Fibroblast of skin of abdomen (primary cell): Measurements from ENCODE around the gene PRPF40A.

ENCODE experiments used
- DNase-seq: peaks from one replicate; pipeline ENCODE4 v3.0.0-alpha.2; 2013

PRPF40A gene

DNA sequence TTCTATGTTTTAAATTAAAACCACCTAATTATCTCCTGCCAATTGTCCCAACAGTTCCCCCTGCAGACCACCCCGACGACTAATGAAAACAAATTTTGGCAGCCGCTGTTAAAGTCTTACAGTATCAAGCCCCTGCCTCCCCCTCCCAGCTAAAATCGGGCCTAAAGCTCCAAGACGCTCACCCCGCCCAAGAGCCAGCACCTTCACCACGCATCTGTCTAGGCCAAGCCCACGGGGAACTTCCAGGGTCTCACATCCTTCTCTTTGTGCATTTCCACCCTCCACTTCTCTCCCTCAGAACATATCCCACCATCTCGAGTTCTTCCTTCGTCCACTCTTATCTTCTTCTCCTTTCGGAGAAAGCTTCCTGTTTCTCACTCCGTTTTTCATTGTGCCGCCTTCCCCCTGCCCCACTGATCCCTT is 445 bp downstream of the PRPF40A start:
- DNase-seq: no peak

DNA sequence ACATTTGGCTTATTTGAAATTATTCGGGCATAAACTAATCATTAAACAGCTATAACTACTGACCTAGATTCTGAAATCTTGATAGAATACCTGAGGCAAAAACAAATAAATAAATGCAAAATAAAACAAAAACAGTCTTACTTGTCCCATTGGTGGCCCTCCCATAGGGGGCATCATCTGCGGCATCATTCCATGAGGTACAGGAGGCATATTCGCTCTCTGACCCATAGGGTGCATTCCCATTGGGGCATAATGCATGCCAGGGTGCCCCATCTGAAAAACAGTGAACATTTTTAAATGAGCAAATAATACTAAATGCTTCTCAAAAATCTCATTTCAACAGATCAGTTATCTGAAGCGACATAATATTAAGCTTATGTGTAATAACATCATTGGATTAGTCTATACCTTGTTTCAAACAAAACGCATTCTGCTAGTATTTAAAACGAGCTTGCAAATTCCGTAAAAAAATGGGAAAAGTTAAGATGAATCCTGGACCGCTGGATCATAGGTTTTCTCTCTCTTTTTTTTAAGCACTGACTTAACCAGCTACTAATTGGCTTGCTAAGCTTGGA is 1.3 kb downstream of the PRPF40A start:
- DNase-seq: peak; percentile 16

DNA sequence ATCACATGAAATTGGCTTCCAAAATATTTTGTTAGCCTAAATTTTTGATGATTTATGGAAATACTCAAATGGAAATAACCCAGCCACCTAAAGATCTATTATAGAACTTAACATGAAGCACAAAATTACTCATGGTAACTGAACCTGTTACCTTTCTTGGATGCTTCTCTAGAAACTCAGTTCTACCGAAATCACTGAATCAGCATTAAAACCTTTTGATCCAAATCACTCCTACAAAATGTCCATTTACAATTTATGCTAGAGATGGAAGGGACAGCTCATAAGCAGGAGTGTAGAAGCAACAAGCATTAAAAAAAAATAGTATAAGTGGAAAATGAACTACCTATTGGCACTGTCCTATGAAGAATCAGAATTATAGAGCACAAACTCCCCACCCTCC is 2.1 kb downstream of the PRPF40A start:
- no peak for DNase-seq

DNA sequence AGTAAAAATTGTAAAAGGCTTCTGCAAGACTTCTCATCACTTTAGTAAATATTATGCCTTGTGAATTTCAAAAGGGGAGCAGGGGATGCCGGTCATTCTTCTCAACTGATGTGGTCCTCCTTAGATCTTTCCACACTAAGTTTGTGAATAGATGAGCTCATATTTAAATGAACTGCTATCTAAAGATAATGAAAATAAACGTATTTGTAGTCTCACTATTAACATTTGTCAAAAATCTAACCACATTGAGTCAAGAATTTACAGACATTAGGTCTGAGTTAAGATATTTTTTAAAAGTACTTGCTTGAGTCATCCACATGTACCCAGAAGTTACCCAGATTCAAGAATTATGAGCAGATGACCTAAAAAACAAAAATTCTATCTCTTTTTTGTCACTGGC is 6.5 kb downstream of the PRPF40A start:
- DNase-seq: peak; percentile 14

DNA sequence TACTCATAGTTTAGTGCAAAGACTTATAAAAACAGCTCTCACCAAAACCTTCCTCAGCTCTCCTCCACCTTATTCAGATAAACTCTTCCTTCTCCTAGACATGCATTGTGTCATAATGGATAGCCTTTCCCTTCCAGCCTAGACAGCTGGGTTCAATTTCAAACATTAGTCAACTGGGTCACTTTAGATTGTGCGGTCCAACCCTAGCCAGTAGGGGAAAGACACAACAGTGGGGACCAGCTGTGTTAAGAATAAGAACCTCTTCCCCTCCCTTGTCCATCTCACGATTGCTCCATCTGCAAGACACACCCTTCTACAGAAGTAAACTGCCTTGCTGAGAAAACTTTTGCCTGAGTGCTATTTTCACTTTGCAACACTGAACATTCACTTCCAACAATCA is 8.5 kb downstream of the PRPF40A start:
- DNase-seq: no peak

DNA sequence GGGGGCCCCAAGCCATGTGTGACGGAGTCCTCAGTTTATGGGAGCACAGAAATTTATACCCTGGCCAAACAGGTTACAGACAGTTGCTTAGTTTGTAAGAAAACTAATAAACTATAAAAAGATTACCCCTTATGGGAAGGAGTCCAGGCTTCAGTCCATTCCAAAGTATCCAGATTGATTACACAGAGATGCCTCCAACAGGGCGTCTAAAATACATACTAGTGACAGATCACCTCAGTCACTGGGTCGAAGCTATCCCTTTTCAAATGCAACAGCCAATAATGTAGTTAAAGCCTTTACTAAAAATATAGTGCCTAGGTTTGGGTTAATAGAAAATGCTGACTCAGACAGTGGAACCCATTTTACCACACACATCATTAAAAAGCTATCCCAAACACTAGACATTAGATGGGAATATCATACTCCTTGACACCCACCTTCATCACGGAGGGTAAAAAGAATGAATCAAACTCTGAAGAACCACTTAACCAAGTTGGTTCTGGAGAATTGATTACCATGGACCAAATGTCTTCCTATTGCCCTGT is 10.7 kb downstream of the PRPF40A start:
- DNase-seq: no peak

DNA sequence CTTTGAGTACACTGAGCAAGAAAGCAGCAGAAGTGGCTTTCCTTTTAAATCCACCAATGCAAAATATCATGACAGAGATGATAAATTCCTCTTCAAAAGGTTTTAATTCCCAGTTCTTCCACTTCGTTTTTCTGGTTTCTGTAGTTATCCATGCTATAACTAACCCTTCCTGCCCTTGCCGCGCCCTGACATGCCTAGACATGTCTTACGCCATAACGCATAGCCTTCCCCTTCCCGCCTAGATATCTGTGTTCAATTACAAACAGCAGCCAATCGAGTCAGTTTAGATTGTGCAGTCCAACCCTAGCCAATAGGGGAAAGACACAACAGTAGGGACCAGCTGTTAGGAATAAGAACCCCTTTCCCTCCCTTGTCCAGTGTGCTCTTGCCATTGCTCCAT is 16.1 kb downstream of the PRPF40A start:
- DNase-seq: no peak

DNA sequence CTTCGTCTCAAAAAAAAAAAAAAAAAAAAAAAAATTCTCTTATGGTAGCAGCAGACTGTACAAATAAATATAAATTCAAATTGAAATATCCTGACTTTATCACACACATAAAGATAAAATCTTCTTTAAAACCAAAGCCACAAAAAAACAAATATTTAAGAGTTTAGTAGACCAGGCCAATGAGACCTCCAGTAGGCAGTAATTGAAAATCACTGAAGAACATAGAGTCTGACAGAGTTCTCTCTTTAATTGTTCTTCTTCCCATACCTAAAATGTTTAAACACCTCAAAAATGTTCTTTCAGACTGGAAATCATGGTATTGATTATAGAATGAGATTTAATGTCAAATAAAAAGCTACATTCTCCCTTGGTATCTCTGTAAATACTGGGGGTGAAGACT is 20.8 kb downstream of the PRPF40A start:
- peak; percentile 47 for DNase-seq

DNA sequence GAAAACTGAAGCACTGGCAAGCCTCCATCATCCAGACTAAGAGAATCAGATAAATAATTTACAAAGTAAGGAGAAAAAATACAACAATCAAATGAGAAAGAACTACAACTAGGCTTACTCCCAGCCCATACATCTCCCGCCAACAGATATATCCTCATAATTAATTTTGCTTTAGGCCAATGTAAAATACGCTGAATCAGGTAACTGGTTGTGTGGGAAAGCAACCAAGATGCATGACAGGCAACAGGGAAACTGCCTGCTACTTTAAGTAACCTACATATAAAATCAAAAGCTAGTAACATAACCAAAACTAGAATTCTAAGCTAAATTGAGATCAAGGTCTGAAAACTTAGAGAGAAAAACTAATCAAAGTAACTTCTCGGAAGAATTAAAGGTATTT is 21.5 kb downstream of the PRPF40A start:
- DNase-seq: no peak

DNA sequence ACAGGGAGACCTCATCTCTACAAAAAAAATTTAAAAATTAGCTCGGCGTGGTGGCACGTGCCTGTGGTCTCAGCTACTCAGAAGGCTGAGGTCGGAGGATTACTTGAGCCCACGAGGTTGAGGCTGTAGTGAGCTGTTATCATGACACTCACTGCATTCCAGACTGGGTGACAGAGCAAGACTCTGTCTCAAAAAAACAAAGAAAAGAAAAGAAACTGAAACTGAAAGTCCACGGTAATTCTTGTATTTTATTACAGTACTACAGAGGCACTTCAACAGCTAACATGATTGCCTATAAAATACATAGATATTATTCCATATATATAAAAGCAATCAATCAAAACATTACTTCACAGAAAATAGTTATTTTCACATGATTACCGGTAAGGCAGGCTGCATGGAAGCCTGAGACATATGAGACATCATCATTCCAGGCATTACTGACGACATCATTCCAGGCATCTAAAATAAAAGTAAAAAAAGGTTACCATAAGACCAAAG is 23.1 kb downstream of the PRPF40A start:
- peak; percentile 67 for DNase-seq

DNA sequence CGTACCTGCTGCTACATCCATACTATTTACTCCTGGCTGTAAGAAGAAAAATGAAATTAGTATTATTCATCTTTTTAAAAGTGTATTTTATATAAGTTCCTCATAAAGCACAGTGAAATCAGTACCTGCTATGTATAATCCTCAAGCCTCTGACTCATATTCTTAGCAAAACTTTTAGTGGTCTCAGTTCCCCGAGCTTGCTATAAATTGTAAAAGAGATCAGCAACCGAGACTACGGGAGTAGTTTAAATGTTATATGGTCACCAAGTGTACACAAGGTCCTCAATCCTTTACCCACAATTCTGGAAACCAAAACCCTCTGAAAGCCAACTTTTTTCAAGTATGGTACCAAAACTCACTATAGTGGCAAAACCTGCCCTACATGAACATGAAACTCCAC is 24.2 kb downstream of the PRPF40A start:
- no peak for DNase-seq

DNA sequence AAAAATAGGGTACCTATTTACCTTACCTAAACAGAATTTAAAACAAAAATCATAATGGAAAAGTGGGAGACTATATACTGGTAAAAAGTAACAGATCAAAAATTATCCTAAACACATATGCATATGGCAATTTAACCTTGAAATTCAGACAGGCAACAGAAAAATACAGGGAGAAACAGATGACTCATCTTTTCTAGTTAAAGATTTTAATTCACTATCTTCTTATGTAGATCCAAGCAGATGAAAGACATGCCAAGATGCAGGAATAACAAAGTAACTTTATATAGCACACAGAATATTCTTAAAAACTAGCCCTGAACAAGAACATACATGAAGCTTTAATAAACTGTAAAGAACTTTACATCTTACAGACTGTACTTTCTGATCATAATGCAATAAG is 30.9 kb downstream of the PRPF40A start:
- no peak for DNase-seq

DNA sequence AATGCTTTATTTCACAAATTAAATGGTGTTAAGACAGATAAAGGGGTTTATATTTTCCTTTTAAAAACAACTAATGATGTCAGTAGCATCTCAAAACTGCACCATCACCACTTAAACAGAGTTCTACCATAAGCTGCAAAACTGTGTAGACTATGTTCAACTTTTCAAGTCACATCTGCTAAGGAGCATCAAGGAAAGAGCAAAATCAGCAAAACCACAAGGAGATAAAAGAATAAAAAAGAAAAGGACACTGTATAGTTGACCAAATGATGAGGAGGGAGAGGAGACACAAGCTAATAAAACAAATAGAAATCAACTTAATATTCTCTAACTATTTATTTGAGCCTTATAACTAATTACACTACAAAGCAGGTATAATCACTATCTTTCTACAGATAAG is 33.9 kb downstream of the PRPF40A start:
- DNase-seq: no peak

DNA sequence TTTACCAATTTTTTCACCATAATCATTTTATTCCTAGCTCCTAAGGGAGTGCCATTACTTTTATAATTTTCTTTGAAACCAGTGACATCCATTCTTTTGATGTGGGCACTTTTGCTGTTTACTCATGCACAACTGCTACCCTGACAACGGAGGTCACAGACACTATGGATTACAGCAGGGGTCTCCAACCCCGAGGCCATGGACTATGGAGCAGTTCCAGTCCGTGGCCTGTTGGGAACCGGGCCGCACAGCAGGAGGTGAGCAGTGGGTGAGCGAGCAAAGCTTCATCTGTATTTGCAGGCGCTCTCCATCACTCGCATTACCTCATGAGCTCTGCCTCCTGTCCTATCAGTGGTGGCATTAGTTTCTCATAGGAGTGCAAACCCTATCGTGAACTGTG is 34.6 kb downstream of the PRPF40A start:
- no peak for DNase-seq

DNA sequence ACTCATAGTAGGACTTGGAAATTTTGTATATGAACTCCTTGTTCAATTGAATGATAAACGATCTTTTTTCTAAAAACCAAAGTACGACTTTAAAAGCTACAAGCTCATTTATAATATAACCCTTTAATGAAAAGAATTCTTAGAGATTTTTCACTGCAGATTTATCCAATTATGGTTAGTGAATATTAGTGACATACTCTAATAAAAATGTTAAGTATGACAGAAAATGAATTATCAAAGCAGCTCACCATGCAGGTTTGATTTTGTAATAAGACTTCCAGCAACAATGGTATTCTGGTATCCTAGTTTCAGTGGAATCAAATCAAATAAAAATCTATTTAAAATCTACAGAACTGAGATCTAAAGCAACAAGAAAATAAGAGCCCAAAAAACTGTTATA is 38.5 kb downstream of the PRPF40A start:
- DNase-seq: peak; percentile 17

DNA sequence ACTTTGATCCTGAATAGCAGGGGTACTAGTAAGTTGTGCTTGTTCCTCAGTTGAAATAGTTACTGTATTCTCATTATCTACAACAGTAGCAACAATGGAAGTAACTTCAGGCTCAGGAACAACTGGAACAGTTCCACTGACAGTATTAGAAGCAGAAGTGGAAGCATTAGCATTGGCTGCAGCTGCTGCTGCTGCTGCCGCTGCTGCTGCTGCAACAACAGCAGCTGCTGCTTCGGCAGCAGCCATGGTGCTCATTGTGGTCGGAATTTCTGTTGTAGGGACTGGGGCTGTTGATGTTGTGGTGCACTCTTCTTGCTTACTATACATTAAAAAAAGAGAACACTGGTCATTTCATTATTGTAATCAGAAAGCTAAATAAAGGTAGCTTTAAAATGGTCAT is 40.8 kb downstream of the PRPF40A start:
- no peak for DNase-seq

DNA sequence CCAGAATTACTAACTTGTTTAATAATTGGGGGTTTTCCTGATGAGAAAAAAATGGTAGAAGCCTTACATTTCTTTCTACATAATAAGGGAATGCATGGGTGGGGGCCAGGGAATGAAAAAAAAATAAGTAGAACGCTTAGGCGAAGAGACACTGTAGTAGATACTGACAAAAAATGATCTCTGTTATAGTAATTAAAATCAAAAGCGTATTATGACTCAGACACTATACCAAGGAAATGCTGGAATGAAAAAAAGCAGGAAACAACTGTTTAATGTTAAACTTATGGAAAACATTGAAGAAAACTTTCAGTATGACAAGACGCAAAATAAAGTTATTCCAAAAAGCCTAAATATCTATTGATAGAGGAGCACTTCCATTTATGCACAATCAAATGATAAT is 42.9 kb downstream of the PRPF40A start:
- DNase-seq: no peak

DNA sequence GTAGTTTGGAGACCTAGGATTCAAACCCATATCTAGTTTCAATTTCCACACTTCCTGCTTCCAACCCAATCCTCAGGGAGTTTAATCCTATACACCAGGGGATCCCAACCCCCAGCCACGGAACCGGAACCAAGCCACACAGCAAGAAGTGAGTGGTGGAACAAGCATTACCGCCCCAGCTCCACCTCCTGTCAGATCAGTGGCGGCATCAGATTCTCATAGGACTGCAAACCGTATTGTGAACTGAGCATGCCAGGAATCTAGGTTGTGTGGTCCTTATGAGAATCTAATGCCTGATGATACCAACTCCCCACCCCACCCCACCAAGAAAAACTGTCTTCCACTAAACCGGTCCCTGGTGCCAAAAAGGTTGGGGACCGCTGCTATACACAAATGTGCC is 52.5 kb downstream of the PRPF40A start:
- DNase-seq: no peak

DNA sequence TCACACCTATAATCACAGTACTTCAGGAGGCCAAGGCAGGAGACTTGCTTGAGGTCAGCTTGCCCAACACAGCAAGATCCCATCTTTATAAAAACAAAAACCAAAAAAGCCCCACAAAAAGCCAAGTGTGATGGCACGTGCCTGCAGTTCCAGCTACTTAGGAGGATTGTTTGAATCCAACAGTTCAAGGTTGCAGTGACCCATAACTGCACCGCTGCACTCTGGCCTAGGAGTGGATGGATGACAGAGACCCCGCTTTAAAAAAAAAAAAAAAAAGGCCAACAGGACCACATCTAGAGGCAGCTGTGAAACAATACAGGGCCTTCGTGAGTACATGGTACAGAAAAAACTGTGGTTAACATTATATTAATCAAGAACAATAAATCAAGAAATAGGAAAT is 56.2 kb downstream of the PRPF40A start:
- DNase-seq: no peak

DNA sequence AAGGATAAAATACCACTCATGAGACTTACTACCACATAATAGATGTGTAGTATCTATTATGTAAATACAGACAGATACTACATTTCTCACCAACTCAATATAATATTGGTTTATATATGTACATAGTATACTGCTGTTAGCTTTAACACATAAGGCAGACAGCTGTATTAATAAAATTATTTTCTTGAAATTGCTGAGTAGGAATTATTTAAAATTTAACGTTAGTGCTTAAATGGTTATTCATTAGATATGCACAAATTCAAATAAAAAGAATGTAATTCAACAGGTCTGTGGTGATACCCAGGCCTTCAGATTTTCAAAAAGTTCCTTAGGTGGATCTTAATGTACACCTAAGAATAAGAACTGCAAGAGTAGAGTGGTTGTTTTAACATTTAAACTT is 59.0 kb downstream of the PRPF40A start:
- no peak for DNase-seq

DNA sequence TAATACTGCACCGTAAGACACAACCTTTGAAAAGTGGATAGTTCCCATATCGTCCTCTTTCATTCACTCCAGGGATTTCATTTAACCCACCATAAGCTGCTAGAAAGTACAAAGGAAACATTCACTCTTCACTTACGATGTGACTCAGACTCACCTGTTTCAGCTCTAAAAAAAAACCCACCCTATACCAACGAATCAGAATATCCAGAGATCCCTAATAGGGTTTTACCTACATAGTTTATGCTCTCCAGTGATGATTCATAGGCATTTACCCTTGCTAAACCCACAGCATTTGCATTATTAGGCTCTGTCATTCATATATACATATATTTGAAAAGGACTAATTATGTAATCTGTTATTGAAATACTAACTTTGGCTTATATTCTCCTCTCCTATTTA is 60.2 kb downstream of the PRPF40A start:
- no peak for DNase-seq

DNA sequence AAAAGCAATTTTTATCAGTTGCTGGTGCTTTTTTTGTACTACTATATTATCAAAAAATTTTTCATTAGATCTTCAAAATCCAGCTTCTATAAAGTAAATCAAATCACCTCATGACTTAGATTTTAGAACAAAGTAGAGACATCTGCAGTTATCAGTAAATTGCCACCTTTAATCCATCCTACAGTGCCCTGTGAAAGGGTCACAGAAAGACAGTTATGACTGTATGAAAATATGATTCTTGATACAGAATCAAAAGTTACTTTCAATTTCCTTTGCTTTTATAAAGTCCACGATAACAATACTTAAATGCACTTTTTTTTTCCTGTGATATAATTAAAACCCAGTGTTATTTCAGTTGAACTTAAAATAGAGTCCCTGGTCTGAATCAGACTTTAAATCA is 61.4 kb downstream of the PRPF40A start:
- DNase-seq: no peak

DNA sequence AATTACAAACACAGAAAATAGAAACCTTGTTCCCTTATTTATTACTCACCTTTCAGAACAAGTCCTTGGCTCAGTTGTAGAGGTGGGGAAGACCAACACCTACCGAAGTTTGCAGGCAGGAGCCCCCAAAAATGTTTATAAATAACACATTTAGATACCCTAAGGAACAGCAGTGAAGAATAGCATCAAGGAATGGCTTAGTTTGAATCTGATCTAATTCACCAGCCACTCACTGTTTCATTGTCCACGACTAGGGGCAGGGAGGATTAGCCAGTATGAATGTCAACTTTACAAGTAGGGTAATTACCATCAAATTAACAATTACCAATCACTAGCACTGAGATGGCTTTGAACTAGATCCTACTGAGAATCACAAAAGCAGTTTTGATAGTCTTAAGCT is 65.4 kb downstream of the PRPF40A start:
- no peak for DNase-seq

DNA sequence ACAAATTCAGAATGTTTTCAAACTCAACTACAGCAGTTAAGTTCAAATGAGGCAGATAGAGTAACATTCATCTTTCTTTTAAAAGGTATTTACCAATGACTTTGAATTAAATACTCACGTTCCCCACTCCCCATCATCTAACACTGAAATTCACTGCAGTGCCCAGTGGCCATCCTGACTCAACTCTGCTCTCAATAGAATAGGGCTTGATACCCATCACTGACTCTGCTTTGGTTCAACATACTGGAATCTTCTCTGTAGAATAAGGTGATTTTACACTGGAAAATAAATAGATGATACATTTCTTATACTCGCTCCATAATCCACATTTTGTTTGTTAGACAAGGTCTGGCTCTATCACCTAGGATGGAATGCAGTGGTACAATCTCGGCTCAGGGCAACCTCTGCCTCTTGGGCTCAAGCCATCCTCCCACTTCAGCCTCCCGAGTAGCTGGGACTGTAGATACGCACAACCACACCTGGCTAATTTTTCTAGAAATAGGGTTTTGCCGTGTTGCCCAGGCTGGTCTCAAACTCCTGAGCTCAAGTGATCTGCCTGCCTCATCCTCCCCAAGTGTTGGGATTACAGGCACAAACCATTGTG is 66.4 kb downstream of the PRPF40A start:
- no peak for DNase-seq

DNA sequence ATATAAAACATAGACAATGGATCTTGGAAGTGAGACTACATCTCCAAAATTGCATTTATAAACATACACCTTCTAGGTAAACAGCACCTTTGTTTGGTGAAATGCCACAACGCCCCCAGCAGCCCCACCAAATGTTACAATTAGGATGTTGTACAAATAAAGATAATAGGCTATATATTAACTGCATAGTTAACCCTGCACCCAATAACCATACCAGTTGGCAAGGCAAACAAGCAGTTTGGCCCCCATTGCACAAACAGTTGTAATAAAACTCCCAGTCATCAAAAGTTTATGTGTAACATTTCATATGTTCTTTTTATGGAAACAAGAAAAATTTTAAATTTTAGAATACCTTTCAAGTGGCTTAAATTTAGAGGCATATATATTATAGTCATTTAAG is 67.3 kb downstream of the PRPF40A start:
- no peak for DNase-seq
